Stimulated activated CD4-positive, alpha-beta T cell treated with anti-CD3 and anti-CD28 coated beads, Interleukin-4, amount 100 ng/mL, for 24 hours (primary cell): Measurements from ENCODE around the gene SELENBP1.
"Not testable (repeated sequence)": the region's sequence is repeated elsewhere in the genome, so short reads cannot be mapped to it uniquely, and the experiment has no call there.

Source experiments
- DNase-seq: peaks from one replicate; pipeline ENCODE4 v3.0.0-alpha.2; 2020

The SELENBP1 gene

GRCh38 chr1:151372058-151372934 lies at the start of gene SELENBP1:
Gene SELENBP1, minus strand, starts transcription at chr1:151372705. Its CDS starts 64 bp downstream, at chr1:151372641.
- no peak for DNase-seq

GRCh38 chr1:151419819-151420218 lies 47.3 kb upstream of the SELENBP1 start:
- no peak for DNase-seq

- no peak for DNase-seq
Observed at GRCh38 chr1:151418081-151418480, 45.6 kb upstream of the SELENBP1 start.

GRCh38 chr1:151416231-151416630 lies 43.7 kb upstream of the SELENBP1 start:
- no peak for DNase-seq

GRCh38 chr1:151411884-151412283 lies 39.4 kb upstream of the SELENBP1 start:
- DNase-seq = no peak

GRCh38 chr1:151408891-151409290 lies 36.4 kb upstream of the SELENBP1 start:
- no peak for DNase-seq

GRCh38 chr1:151407304-151407703 lies 34.8 kb upstream of the SELENBP1 start:
- no peak for DNase-seq

- no peak for DNase-seq
Observed at GRCh38 chr1:151406176-151406575, 33.7 kb upstream of the SELENBP1 start.

GRCh38 chr1:151405187-151405951 lies 32.9 kb upstream of the SELENBP1 start:
- DNase-seq = no peak

- no peak for DNase-seq
Observed at GRCh38 chr1:151403612-151404011, 31.1 kb upstream of the SELENBP1 start.

- DNase-seq = no peak
Observed at GRCh38 chr1:151402764-151403163, 30.3 kb upstream of the SELENBP1 start.

GRCh38 chr1:151401860-151402259 lies 29.4 kb upstream of the SELENBP1 start:
- no peak for DNase-seq

- no peak for DNase-seq
Observed at GRCh38 chr1:151401125-151401788, 28.8 kb upstream of the SELENBP1 start.

GRCh38 chr1:151399324-151400171 lies 27.0 kb upstream of the SELENBP1 start, which contains the start of gene PSMB4:
Gene PSMB4, plus strand, starts transcription at chr1:151399573. Its CDS starts 15 bp downstream, at chr1:151399588.
- DNase-seq = peak; percentile 84

GRCh38 chr1:151396265-151396664 lies 23.8 kb upstream of the SELENBP1 start:
- DNase-seq = not testable (repeated sequence)

- no peak for DNase-seq
Observed at GRCh38 chr1:151393583-151393982, 21.1 kb upstream of the SELENBP1 start.

- no peak for DNase-seq
Observed at GRCh38 chr1:151391079-151391563, 18.6 kb upstream of the SELENBP1 start.

- DNase-seq = not testable (repeated sequence)
Observed at GRCh38 chr1:151390221-151391078, 17.9 kb upstream of the SELENBP1 start.

GRCh38 chr1:151386002-151386401 lies 13.5 kb upstream of the SELENBP1 start:
- DNase-seq = no peak

- DNase-seq = no peak
Observed at GRCh38 chr1:151384584-151384983, 12.1 kb upstream of the SELENBP1 start.
